ENCODE data around the gene METTL22. TPM values are rescaled to one million over a fixed set of nuclear protein-coding genes. Genes with fewer than 3 reads are reported as not detected.

METTL22 gene
- total RNA-seq, 1 donor from 2014 or later: 41.1 TPM

DNA sequence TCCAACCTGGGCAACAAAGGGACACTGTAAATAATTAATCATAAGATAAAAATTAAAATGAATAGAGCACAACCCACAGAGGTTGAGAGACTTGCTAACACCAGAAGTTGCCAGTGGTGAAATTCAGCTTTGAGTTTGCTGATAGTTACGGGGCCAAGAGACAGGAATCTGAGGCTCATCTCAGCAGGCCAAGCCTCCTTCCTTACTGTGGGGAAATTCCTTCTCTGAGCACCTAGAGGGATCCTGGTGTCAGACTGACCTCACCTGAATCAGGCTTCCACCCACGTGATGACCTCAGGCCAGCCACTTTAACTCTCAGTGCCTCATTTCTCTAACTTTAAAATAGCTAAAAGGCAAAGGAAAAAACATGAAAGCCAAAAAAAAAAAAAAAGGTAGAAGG lies 57.7 kb downstream of the METTL22 start:
- H3K9ac ChIP-seq: no peak overlapping the region
- H3K27ac ChIP-seq: no peak overlapping the region
- no peak overlapping the region for H2AFZ ChIP-seq (replicated peaks)
- TF ChIP-seq EZH2phosphoT487 (IDR thresholded peaks at IDR 0.05) (no peak), EZH2 (IDR thresholded peaks at IDR 0.05) (no peak)
- TF ChIP-seq, protein P1, sequence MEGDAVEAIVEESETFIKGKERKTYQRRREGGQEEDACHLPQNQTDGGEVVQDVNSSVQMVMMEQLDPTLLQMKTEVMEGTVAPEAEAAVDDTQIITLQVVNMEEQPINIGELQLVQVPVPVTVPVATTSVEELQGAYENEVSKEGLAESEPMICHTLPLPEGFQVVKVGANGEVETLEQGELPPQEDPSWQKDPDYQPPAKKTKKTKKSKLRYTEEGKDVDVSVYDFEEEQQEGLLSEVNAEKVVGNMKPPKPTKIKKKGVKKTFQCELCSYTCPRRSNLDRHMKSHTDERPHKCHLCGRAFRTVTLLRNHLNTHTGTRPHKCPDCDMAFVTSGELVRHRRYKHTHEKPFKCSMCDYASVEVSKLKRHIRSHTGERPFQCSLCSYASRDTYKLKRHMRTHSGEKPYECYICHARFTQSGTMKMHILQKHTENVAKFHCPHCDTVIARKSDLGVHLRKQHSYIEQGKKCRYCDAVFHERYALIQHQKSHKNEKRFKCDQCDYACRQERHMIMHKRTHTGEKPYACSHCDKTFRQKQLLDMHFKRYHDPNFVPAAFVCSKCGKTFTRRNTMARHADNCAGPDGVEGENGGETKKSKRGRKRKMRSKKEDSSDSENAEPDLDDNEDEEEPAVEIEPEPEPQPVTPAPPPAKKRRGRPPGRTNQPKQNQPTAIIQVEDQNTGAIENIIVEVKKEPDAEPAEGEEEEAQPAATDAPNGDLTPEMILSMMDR (IDR thresholded peaks at IDR 0.05): no peak
- no peaks in the 10 kb centered on the region for H3K36me3 ChIP-seq
- H3K4me1 ChIP-seq: peaks cover 4% of the 10 kb centered on the region
- peaks cover 8% of the 10 kb centered on the region for H3K27me3 Mint-ChIP-seq (ENCODE audit: insufficient read depth, low read depth)
- peaks cover 13% of the 10 kb centered on the region for H3K9me3 Mint-ChIP-seq
- peaks cover 16% of the 10 kb centered on the region for H4K20me1 ChIP-seq (ENCODE audit: low read depth)
- H3F3A ChIP-seq (ENCODE audit: low read depth): no peaks in the 10 kb centered on the region
- DNase-seq (ENCODE audit: low spot score): no peak
- peaks cover 5% of the 10 kb centered on the region for H3K36me3 Mint-ChIP-seq
- H3K4me1 Mint-ChIP-seq: peaks cover 27% of the 10 kb centered on the region
- H3K9me3 ChIP-seq (ENCODE audit: low read depth): no peaks in the 10 kb centered on the region
- no peak overlapping the region for H3K4me3 ChIP-seq
- no peak overlapping the region for H3K27ac Mint-ChIP-seq
- peaks cover 44% of the 10 kb centered on the region for H3K27me3 ChIP-seq
- no peak overlapping the region for H3K4me3 Mint-ChIP-seq
- H3K4me2 ChIP-seq: no peak overlapping the region
- no peaks in the 10 kb centered on the region for H3K79me2 ChIP-seq (ENCODE audit: low read depth)

DNA sequence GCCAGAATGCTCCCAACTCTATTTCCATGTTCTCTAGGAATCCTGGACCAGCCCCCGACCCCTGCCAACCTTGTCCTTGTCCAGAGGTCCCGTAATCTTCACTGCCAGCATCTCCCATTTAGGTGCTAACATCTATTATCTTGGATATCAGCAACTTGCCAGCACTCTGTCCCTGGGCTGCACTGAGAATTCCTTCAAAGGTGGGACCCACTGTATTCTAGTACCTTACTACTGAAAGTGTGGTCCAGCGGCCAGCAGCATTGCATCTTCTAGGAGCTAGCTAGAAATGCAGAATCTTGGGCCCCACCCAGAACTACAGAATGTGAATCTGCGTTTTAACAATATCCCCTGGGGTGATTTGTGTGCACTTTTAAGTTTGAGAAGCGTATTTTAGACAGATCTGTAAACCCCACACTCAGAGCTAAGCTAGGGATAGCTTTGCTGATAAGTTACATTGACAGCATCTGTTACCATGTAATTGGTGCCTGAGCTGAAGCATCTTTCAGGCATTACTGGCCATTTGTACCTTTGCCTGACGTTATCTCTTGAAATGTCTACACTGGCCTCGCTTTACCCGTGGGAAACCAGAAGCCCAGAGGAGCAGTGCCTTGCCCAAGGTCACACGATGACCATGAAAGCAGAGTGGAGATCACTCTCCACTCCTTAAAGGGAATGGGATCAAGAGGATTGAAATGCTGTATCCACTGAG lies 61.2 kb downstream of the METTL22 start:
- DNase-seq (ENCODE audit: low spot score): no peak

DNA sequence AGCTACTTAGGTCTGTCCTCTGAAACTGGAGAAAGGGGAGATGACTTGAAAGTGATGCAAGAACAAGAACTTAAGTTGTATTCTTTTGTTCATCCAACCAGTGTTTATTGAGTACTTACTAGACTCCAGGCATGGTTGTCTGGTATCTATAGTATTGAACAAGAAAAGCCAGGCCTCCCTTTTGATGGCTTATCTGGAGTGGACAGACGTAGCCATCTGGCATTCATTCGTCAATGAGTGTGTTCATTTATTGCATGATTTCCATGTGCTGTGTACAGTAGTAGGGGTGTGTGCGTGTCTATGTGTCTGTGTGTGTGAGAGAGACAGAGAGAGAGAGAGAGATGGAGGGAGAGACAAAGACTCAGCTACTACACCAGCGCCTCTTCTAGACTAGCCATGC lies 62.1 kb downstream of the METTL22 start:
- no peak for DNase-seq (ENCODE audit: low spot score)
- H3K4me3 ChIP-seq: no peak overlapping the region
- Mint-ChIP-seq H3K36me3 (peaks cover 7% of the 10 kb centered on the region), H3K27me3 (ENCODE audit: insufficient read depth, low read depth) (peaks cover 7% of the 10 kb centered on the region), H3K27ac (peak overlapping the region; percentile 12), H3K4me3 (peak overlapping the region; percentile 7), H3K4me1 (peaks cover 29% of the 10 kb centered on the region), H3K9me3 (peaks cover 15% of the 10 kb centered on the region)
- no peak overlapping the region for H3K9ac ChIP-seq
- H3K79me2 ChIP-seq (ENCODE audit: low read depth): no peaks in the 10 kb centered on the region
- H2AFZ ChIP-seq (replicated peaks): no peak overlapping the region
- H3K4me1 ChIP-seq: peaks cover 11% of the 10 kb centered on the region
- H3K4me2 ChIP-seq: no peak overlapping the region
- no peak for TF ChIP-seq EZH2phosphoT487 (IDR thresholded peaks at IDR 0.05)
- peaks cover 65% of the 10 kb centered on the region for H3K27me3 ChIP-seq
- H3F3A ChIP-seq (ENCODE audit: low read depth): peaks cover 10% of the 10 kb centered on the region
- no peaks in the 10 kb centered on the region for H3K36me3 ChIP-seq
- H3K27ac ChIP-seq: no peak overlapping the region
- H4K20me1 ChIP-seq (ENCODE audit: low read depth): peaks cover 48% of the 10 kb centered on the region
- H3K9me3 ChIP-seq (ENCODE audit: low read depth): no peaks in the 10 kb centered on the region

More for the DNA sequence above, 61.2 kb downstream of the METTL22 start:
- Histone ChIP-seq H3K9ac (no peak overlapping the region), H3K4me3 (no peak overlapping the region), H3K4me1 (peaks cover 11% of the 10 kb centered on the region), H3F3A (ENCODE audit: low read depth) (peaks cover 10% of the 10 kb centered on the region), H3K9me3 (ENCODE audit: low read depth) (no peaks in the 10 kb centered on the region), H3K4me2 (no peak overlapping the region), H3K36me3 (no peaks in the 10 kb centered on the region), H4K20me1 (ENCODE audit: low read depth) (peaks cover 46% of the 10 kb centered on the region), H3K27ac (no peak overlapping the region), H3K27me3 (peaks cover 57% of the 10 kb centered on the region), H3K79me2 (ENCODE audit: low read depth) (no peaks in the 10 kb centered on the region), H2AFZ (replicated peaks) (no peak overlapping the region)
- peaks cover 29% of the 10 kb centered on the region for H3K4me1 Mint-ChIP-seq
- no peak overlapping the region for H3K27ac Mint-ChIP-seq
- H3K9me3 Mint-ChIP-seq: peaks cover 13% of the 10 kb centered on the region
- H3K27me3 Mint-ChIP-seq (ENCODE audit: insufficient read depth, low read depth): peaks cover 5% of the 10 kb centered on the region
- H3K4me3 Mint-ChIP-seq: no peak overlapping the region
- TF ChIP-seq EZH2phosphoT487 (IDR thresholded peaks at IDR 0.05) (no peak), EZH2 (IDR thresholded peaks at IDR 0.05) (no peak)
- TF ChIP-seq, protein P1 (IDR thresholded peaks at IDR 0.05): no peak
- peaks cover 7% of the 10 kb centered on the region for H3K36me3 Mint-ChIP-seq

DNA sequence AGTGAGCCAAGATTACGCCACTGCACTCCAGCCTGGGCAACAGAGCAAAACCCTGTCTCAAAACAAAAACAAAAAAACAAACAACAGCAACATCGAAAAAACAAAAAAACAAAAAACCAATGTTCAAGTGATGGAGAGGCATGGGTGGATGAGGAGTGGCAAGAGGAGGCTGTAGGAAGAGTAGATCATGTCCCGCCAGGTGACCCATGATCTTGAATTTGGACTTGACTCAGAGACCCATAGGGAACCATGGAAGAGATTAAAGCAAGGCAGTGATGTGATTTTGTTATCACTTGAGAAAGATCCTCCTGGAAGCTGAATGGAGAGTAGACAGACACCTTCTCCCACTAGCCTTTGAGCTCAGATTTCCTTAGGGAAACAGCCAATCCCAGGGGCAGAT lies 64.1 kb downstream of the METTL22 start:
- no peak overlapping the region for H2AFZ ChIP-seq (replicated peaks)
- H3K9me3 ChIP-seq (ENCODE audit: low read depth): peaks cover 6% of the 10 kb centered on the region
- no peaks in the 10 kb centered on the region for H3K79me2 ChIP-seq (ENCODE audit: low read depth)
- Mint-ChIP-seq H3K27ac (peak overlapping the region; percentile 92), H3K27me3 (ENCODE audit: insufficient read depth, low read depth) (peaks cover 7% of the 10 kb centered on the region), H3K4me1 (peaks cover 28% of the 10 kb centered on the region), H3K9me3 (peaks cover 20% of the 10 kb centered on the region), H3K36me3 (peaks cover 14% of the 10 kb centered on the region), H3K4me3 (peak overlapping the region; percentile 12)
- no peak for DNase-seq (ENCODE audit: low spot score)
- no peaks in the 10 kb centered on the region for H3K36me3 ChIP-seq
- H4K20me1 ChIP-seq (ENCODE audit: low read depth): peaks cover 48% of the 10 kb centered on the region
- H3K4me2 ChIP-seq: peak overlapping the region; percentile 28
- peaks cover 11% of the 10 kb centered on the region for H3K4me1 ChIP-seq
- H3K27me3 ChIP-seq: peaks cover 71% of the 10 kb centered on the region
- H3F3A ChIP-seq (ENCODE audit: low read depth): peaks cover 10% of the 10 kb centered on the region
- no peak overlapping the region for H3K4me3 ChIP-seq
- H3K9ac ChIP-seq: no peak overlapping the region
- TF ChIP-seq EZH2phosphoT487 (IDR thresholded peaks at IDR 0.05) (no peak), EZH2 (IDR thresholded peaks at IDR 0.05) (no peak)
- TF ChIP-seq, protein P1 (IDR thresholded peaks at IDR 0.05): no peak
- no peak overlapping the region for H3K27ac ChIP-seq
